GM18498 (cell line): ENCODE measurements around the gene FUT6.
"Not testable (repeated sequence)": the region's sequence is repeated elsewhere in the genome, so short reads cannot be mapped to it uniquely, and the experiment has no call there.

Experiments used
- ATAC-seq: cut with Tn5 transposase; IDR thresholded peaks from one replicate; pipeline ENCODE4 v1.9.1; 2021; ENCODE audit warnings: mild to moderate bottlenecking, moderate library complexity; ENCODE audit not compliant: unreplicated experiment

The FUT6 gene

GRCh38 chr19:5788422-5788821 lies 51.1 kb downstream of the FUT6 start:
- ATAC-seq: no peak

DNA sequence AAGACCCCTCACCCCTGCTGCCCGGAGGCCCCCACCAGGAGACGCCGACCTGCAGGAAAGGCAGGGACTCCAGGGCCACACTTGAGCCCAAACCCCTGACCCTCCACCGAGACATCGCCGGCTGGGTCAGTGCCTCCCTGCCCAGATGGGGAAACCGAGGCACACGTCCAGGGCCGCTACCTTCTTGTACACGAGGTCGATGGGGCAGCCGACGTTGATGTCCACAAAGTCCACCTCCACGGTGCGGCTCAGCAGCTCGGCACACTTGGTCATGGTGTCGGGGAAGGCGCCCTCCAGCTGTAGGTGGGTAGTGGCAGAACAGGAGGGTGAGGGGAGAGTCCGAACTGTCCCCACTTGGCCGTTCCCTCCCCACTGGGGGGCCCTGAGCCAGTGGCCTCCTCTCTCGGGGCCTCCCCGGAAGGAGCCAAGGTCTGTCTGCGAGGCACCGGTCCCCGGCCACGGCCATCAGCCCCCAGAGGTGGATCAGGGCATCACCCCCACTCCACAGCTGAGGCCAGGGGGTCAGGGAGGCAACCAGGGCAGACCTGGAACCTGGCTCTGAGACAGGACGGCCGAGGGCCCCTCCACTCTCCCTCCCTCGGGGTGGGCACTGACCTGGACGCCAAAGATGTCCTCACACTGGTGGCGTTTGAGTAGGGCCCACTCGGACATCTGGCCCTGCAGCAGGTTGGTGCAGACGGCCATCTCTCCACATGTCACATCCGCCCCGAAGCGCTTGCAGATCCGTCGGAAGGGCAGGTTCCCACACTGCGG lies 51.9 kb downstream of the FUT6 start:
- no peak for ATAC-seq

GRCh38 chr19:5786593-5787408 lies 52.7 kb downstream of the FUT6 start:
- ATAC-seq: no peak

GRCh38 chr19:5785423-5785822 lies 54.1 kb downstream of the FUT6 start:
- ATAC-seq: no peak

DNA sequence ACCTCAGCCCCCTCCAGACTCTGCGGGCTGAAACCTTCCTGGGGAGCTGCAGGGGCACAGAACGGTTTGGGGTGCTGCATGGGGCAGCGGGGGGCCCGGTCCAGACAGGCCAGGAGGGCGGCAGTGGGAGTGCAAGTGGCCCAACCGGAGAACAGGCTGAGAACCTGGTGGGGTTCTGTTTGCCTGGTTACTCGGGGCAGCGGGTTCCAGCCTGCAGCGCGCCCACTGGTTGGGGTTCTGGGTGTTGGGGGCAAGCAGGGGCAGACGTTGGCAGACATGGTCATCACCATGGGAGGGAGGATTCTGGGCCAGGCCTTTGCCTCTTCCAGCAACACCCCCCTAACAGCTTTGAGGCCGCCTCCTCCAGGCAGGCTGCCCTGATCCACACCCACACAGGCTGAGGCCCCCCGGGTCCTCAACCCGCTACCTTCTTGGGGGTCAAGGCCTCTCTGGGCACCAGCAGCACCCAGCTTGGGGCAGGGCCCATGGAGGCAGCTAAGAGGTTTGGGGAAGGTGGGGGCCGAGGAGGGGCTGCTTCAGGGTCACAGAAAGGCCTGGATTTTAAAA lies 54.8 kb downstream of the FUT6 start, which contains the start of gene PRR22:
Gene PRR22 (minus strand): TSS at position 166 of the 567 bp plus-strand sequence. CDS start 86 bp downstream, at position 80.
- ATAC-seq: no peak

DNA sequence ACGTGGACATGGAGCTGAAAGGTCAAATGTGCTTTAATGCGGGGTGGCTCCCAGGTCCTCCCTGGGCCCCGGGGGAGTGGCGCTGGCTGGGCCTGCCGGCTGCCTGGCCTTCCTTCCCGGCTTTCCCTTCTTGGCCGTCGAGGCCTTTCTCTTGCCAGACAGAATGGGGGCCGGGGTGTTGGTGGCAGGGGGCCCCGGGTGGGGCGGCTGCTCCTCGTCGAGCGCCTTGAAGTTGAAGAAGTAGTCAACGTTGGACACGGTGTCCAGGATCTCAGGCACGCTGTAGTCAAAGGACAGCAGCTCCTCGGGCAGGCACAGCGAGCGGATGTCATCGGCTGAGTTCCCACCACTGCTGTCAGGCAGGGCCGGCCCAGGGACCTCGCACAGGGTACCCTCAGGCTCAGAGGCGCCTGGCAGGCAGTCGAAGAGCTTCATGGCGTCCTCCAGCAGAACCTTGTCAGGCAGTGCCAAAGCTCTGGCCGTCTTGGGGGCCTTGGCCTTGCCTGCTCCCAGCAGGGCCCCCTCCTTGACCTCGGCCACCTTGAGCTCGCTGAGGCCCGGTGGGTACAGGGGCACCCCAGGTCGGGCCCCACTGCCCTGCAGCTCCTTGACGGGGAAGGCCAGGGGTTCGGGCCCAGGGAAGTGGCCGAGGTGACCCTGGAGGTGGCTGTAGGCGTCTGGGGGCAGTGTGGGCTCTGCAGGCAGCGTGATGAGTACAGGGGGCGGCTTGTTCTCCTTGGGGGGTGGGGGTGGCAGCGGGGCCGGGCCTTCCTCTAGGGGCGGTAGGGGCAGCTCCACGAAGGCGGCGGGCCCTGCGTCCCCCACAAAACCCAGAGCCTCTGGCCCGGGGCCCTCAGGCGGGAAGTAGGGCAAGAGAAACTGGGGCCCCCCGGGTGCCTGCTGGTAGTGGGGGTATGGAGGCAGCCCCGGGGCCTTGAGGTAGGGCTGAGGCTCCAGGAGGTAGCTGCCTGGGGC lies 56.3 kb downstream of the FUT6 start:
- ATAC-seq: no peak

GRCh38 chr19:5782322-5782721 lies 57.2 kb downstream of the FUT6 start:
- no peak for ATAC-seq

DNA sequence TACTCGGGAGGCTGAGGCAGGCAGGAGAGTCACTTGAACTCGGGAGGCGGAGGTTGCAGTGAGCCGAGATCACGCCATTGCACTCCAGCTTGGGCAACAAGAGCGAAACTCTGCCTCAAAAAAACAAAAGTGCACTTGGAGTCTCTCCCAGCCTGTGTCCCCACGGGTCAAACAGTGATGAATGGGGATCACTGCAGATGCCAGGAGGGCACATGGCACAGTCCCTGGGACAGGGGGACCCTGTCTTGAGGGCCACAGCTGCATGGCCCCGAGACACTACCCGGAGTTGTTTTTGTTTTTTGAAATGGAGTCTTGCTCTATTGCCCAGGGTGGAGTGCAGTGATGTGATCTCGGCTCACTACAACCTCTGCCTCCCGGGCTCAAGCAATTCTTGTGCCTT lies 58.6 kb downstream of the FUT6 start:
- not testable (repeated sequence) for ATAC-seq
